GM12801 (cell line): ENCODE results near the gene WDR59.

Experiments used
- CTCF ChIP-seq: IDR thresholded peaks from one replicate; pipeline ENCODE4 v1.5.1; 2011; ENCODE audit warnings: control low read depth; ENCODE audit not compliant: insufficient read length; ENCODE audit errors: extremely low read depth

WDR59 gene

GRCh38 chr16:74997042-74997491 is 12.1 kb upstream of the WDR59 start:
- no peak for TF ChIP-seq CTCF

GRCh38 chr16:74995986-74996385 is 11.1 kb upstream of the WDR59 start:
- no peak for TF ChIP-seq CTCF

- TF ChIP-seq CTCF, result no peak
These were observed 6.9 kb upstream of the WDR59 start for GRCh38 chr16:74991593-74992403.

- TF ChIP-seq CTCF, result no peak
These were observed 6.3 kb upstream of the WDR59 start for GRCh38 chr16:74991268-74991592.

- TF ChIP-seq CTCF, result no peak
These were observed 5.9 kb upstream of the WDR59 start for GRCh38 chr16:74990832-74991231.

GRCh38 chr16:74987027-74987681 is 2.2 kb upstream of the WDR59 start:
- TF ChIP-seq CTCF, result no peak

- TF ChIP-seq CTCF, result no peak
These were observed 762 bp downstream of the WDR59 start for GRCh38 chr16:74984194-74984528.
